ENCODE results near the gene SEPTIN10. TPM values are rescaled to one million over a fixed set of nuclear protein-coding genes. Genes with fewer than 3 reads are reported as not detected.
A peak's percentile ranks its signal among the peaks of the same experiment; 100 is the strongest.

The SEPTIN10 gene
- total RNA-seq, 4 donors from 2014 or later: 39.6 to 151 (median 106) TPM

GRCh38 chr2:109531896-109532727 is 81.7 kb downstream of the SEPTIN10 start:
- intact Hi-C loops (cut with DNase I; ENCODE audit: low total_unique reads): no loop called here
- peaks cover 0 to 6% (median 5%) of the 10 kb centered on the region in 4 donors for H3K4me1 ChIP-seq
- 85 to 100% methylated on average over 1 to 10 of the region's 10 CpGs for WGBS, 2 donors (ENCODE audit: low coverage in 1 of 2)

GRCh38 chr2:109531221-109531620 is 82.5 kb downstream of the SEPTIN10 start:
- Histone ChIP-seq H3K36me3 (no peaks in the 10 kb centered on the region), H3K27me3 (no peaks in the 10 kb centered on the region), H3K27ac (no peak overlapping the region), H3K9me3 (no peaks in the 10 kb centered on the region), H3K4me3 (no peak overlapping the region), H3K4me1 (peaks cover 0 to 6% (median 5%) of the 10 kb centered on the region in 4 donors)
- no peak for TF ChIP-seq POLR2A (IDR thresholded peaks at IDR 0.05)
- TF ChIP-seq CTCF (IDR thresholded peaks at IDR 0.05): no peak
- TF ChIP-seq POLR2AphosphoS5 (IDR thresholded peaks at IDR 0.05): no peak
- TF ChIP-seq EP300 (IDR thresholded peaks at IDR 0.05; ENCODE audit: low read depth): no peak
- DNase-seq: no peak
- intact Hi-C loops (cut with DNase I; ENCODE audit: low total_unique reads) (no loop called here), in situ Hi-C loops (cut with MboI; ENCODE audit: low pct_ligation_motif_present in 1 of 4, low pct_unique_long_range_greater_than_20kb in 1 of 4, low sequenced_read_pairs in 3 of 4) (no loop called here)
- 78 to 85% methylated on average over 4 to 5 of the region's 5 CpGs for WGBS, 2 donors (ENCODE audit: low coverage in 1 of 2)

More at GRCh38 chr2:109531896-109532727, 81.7 kb downstream of the SEPTIN10 start:
- Histone ChIP-seq H3K27ac (no peak overlapping the region), H3K4me3 (no peak overlapping the region), H3K36me3 (no peaks in the 10 kb centered on the region), H3K9me3 (no peaks in the 10 kb centered on the region), H3K27me3 (no peaks in the 10 kb centered on the region)
- DNase-seq: no peak
- in situ Hi-C loops (cut with MboI; ENCODE audit: low pct_ligation_motif_present in 1 of 4, low pct_unique_long_range_greater_than_20kb in 1 of 4, low sequenced_read_pairs in 3 of 4): no loop called here
- TF ChIP-seq EP300 (IDR thresholded peaks at IDR 0.05; ENCODE audit: low read depth) (no peak), POLR2AphosphoS5 (IDR thresholded peaks at IDR 0.05) (no peak), POLR2A (IDR thresholded peaks at IDR 0.05) (no peak), CTCF (IDR thresholded peaks at IDR 0.05) (no peak)

GRCh38 chr2:109530712-109531111 is 83.1 kb downstream of the SEPTIN10 start:
- 46 to 50% methylated on average over 4 to 6 of the region's 6 CpGs for WGBS, 2 donors (ENCODE audit: low coverage in 1 of 2)
- no peak for DNase-seq
- H3K9me3 ChIP-seq: no peaks in the 10 kb centered on the region
- in situ Hi-C loops (cut with MboI; ENCODE audit: low pct_ligation_motif_present in 1 of 4, low pct_unique_long_range_greater_than_20kb in 1 of 4, low sequenced_read_pairs in 3 of 4): no loop called here
- no peak overlapping the region for H3K27ac ChIP-seq
- TF ChIP-seq CTCF (IDR thresholded peaks at IDR 0.05) (peak in 1 of 5 experiments; percentile 38), POLR2AphosphoS5 (IDR thresholded peaks at IDR 0.05) (no peak)
- H3K4me1 ChIP-seq: peaks cover 0 to 6% (median 5%) of the 10 kb centered on the region in 4 donors
- intact Hi-C loops (cut with DNase I; ENCODE audit: low total_unique reads): no loop called here
- H3K36me3 ChIP-seq: no peaks in the 10 kb centered on the region
- H3K4me3 ChIP-seq: no peak overlapping the region
- H3K27me3 ChIP-seq: no peaks in the 10 kb centered on the region

- in situ Hi-C loops (cut with MboI; ENCODE audit: low pct_ligation_motif_present in 1 of 4, low pct_unique_long_range_greater_than_20kb in 1 of 4, low sequenced_read_pairs in 3 of 4): no loop called here
- Histone ChIP-seq H3K4me3 (no peak overlapping the region), H3K27me3 (no peaks in the 10 kb centered on the region), H3K27ac (no peak overlapping the region), H3K9me3 (no peaks in the 10 kb centered on the region), H3K4me1 (peaks cover 0 to 6% (median 5%) of the 10 kb centered on the region in 4 donors), H3K36me3 (no peaks in the 10 kb centered on the region)
- DNase-seq: no peak
- TF ChIP-seq EP300 (IDR thresholded peaks at IDR 0.05; ENCODE audit: low read depth): no peak
- no peak for TF ChIP-seq POLR2AphosphoS5 (IDR thresholded peaks at IDR 0.05)
- no peak for TF ChIP-seq CTCF (IDR thresholded peaks at IDR 0.05)
- TF ChIP-seq POLR2A (IDR thresholded peaks at IDR 0.05): no peak
- 74 to 77% methylated on average over 3 to 16 of the region's 16 CpGs for WGBS, 2 donors (ENCODE audit: low coverage in 1 of 2)
- intact Hi-C loops (cut with DNase I; ENCODE audit: low total_unique reads): no loop called here
Observed at GRCh38 chr2:109529532-109530449, 84.0 kb downstream of the SEPTIN10 start.
